Hematopoietic multipotent progenitor cell treated with erythropoietin and hydrocortisone succinate and interleukin-3 and kit ligand, for 17 days (in vitro differentiated cells): ENCODE measurements around the gene INPP5A.

Experiments used
- DNase-seq: peaks from one replicate; pipeline ENCODE4 v3.0.0-alpha.2; 2015; ENCODE audit warnings: low spot score

INPP5A gene

GRCh38 chr10:132536241-132536876, 1.2 kb upstream of the INPP5A start:
- DNase-seq: peak; percentile 9

DNA sequence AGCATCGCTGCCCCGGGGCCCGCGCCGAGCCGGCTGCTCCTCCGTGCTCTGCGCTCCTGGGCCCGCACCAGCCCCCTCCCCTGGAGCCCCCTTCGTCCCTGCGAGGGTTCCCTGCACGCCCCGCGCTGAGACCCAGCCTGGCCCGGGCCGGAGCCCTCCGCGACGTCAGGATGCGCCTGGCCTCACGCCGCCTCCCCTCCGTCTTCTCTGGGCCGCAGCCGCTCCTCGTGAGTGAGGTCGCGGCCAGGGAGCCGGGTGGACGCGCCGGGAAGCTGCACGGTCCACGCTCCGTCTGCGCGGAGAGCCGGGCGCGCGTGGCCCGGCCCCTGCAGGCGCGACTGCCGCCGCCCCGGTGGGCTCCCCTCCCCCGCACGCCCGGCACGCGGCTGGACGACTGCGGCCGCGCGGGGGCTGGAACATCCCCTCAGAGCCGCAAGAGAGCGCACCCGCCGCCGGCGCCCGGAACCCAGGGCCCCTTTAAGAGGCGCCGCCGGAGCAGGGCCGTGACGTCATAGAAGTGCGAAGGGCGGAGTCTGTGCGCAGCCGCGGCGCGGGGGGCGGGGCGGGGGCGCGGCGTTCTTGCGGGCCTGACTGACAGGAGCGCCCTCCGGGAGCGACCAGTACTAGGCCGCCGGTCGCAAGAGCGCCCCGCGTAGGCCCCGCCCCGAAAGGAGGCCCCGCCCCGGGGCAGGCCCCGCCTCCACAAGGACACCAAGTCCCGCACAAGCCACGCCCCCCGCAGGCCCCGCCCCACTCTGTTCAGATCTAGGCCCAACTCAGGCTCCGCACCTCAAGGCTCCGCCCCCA, 507 bp upstream of the INPP5A start:
- DNase-seq: peak; percentile 98

- peak; percentile 13 for DNase-seq
These were observed 623 bp downstream of the INPP5A start for GRCh38 chr10:132538031-132538789.

DNA sequence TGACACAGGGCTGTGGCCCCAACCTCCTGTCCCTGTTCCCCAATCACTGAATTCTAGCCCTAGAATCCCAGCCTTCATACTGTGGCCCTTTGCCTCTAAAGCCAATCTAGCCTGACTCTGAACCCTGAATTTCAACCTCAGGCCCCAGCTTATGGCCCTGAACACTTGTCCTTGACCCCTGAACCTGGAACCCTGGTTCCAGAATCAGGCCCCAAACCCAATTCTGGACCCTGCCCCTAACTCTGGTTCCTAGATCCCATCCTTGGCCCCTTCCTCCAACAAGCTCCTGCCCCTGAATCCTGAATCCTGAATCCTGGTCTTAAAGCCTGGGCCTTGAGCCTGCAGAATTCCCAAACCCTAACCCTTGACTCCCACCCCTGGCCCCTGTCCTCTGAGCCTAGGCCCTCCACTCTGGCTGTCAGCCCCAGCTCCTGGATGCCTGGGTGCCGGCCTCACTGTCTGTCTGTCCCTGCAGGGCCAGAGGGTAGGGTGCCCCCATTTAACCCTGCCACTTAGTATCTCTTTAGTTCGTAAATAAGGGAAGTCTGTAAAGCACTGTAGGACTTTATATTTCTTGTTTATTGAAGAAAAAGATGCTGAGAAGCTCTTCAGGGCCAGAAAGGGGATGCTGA, 1.3 kb downstream of the INPP5A start:
- no peak for DNase-seq

- DNase-seq: no peak
These were observed 1.8 kb downstream of the INPP5A start for GRCh38 chr10:132539431-132539839.

GRCh38 chr10:132539894-132540293, 2.3 kb downstream of the INPP5A start:
- no peak for DNase-seq

DNA sequence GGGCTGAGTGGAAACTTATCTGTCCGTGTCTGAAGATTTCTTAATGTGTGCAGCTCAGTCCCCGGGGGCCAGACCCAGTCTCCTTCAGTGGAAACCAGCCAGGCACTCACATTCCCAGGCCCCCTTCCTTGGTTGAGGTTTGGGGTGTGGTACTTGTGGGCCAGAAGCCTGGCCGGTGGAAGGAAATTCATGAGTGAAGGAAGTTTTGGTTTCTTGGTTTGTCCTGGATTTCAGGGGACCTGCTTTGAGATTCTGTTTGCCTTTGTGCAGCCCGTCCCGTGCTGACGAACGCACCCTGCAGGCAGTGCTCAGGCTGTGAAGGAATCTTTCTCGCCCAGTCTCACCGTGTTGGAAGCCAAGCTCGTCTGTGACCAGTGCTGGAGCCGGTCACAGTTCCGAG, 2.9 kb downstream of the INPP5A start:
- DNase-seq: no peak

DNA sequence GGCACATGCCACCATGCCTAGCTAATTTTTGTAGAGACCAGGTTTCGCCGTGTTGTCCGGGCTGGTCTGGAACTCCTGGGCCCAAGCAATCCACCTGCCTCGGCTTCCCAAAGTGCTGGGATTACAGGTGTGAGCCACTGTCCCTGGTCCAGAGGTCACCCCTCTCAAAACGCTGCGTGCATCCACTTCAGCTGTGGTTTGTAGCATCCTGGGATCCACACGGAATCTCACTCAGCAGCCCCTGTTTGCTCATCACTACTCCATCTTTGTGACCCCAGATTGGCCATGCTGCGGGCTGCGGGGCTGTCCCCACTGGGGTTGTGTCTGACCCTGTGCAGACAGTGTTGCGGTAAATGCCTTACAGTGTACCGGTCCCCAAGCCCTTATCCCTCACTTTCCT, 3.5 kb downstream of the INPP5A start:
- DNase-seq: no peak

GRCh38 chr10:132541601-132542011, 4.0 kb downstream of the INPP5A start:
- no peak for DNase-seq

DNA sequence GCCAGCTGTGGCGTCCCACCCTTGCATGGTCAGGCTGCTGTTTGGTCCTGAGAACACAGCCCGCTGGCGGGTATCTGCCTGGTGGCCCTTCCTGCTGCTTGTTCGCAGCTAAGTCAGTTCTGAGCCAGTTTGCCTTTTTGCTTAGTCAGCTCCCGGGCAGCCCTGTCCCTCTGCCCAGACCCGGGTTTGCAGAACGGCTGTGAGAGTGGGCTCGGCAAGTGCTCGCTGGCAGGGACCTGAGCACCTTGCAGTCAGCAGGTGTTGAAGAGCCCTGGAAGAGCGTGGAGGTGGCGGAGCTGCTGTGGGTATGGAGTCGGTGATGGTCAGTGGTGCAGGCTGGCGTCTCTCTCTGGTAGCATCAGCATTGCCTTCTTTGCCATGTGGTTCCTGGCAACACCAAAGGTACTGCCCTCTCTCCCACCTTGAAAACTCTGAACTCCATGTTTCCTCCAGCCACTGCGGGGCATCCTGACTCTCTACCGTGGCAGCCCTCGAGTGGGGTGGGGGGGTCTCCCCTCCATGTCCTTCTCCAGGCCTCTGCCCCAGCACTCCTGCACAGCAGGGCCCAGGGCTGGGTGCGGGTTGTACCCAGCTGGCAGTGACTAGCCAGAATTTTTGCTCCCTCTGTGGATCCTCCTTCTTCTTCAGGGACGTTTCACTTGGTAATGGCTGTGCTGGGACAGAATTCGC, 4.6 kb downstream of the INPP5A start:
- no peak for DNase-seq

DNA sequence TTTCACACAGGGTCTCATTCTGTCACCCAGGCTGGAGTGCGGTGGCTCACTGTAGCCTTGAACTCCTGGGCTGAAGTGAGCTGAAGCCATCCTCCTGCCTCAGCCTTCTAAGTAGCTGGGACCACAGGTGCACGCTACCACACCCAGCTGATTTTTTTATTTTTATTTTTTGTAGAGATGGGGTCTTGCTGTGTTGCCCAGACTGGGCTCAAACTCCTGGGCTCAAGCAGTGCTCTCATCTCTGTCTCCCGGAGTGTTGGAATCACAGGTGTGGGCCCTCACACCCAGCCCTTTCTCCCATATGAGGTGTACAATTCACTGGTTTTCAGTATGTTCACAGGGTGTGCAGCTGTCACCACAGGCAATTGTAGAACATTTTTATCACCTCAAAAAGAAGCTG, 5.2 kb downstream of the INPP5A start:
- DNase-seq: no peak

GRCh38 chr10:132543916-132544743, 6.5 kb downstream of the INPP5A start:
- DNase-seq: no peak

- no peak for DNase-seq
These were observed 7.4 kb downstream of the INPP5A start for GRCh38 chr10:132544744-132545658.

DNA sequence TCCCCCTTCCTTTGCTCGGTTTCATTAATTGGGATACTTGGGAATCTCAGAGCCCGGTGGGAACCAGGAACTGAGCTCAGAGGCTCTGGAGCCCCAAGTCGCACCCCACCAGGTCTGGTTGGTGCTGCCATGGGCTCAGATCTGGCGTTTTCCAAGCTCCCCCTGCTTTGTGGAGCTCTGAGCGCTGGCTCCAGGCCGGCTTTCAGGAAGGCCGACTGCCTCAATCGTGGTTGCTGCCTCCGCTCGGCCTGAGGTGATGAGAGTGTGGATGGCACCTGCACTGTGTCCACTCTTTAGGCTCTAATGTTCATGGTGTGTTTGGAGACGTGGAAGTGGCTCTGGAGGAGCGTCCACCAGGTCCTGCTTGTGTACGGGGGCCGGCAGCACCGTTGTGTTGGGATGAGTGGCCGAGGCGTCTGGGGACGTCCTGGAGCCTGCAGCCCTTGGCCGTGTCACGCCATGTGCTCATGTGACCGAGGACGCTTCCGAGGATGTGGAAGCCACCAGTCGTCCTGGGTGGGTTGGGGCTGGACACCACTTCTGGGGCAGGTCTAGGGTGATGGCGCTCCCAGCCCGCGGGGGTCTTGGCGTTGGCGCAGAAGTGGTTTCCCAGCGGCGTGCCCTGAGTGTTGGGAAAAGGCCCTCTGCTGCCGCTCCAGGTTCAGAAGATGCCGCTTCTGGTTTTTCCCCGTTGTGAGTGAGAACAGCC, 8.2 kb downstream of the INPP5A start:
- DNase-seq: no peak

DNA sequence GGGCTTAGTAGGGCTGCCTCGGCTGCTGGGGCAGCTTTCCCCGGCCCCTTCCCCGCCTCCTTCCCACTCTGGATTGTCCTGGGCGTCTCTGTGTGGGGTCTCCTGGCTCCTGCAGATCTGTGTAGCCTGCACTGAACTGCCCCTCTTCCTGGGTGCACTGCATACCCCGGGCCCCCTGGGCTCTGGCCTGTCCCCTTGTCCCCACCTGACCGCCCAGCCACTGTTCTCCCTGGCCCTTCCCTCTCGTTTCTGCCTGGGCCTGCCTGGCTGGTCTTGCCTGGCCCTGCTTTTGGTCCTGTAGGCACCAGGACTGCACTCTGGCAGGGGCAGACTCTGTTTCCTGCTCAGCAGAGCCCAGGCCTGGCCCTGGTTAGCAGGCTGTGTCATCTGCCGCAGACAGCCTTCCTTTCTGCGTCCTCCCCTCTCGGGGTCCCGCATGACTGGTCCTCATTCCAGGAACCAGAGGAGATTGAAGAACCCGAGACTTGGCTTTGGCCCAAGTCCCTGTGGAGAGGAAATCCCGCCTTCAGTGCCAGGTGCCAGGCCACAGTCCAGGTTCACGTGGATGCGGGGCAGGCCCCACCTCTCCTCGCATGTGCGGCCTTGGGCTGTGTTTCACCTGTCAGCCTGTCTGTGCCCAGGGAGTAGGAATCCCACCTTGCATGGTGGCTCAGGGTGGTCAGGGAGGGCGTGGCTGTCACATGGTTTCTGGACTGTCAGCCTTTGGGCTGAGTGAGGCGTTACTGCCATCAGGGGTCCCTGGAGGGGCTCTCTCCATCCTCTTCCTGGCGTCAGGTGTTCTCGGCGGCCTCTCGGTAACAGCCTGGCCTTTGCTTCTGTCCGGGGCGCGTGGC, 9.2 kb downstream of the INPP5A start:
- no peak for DNase-seq

DNA sequence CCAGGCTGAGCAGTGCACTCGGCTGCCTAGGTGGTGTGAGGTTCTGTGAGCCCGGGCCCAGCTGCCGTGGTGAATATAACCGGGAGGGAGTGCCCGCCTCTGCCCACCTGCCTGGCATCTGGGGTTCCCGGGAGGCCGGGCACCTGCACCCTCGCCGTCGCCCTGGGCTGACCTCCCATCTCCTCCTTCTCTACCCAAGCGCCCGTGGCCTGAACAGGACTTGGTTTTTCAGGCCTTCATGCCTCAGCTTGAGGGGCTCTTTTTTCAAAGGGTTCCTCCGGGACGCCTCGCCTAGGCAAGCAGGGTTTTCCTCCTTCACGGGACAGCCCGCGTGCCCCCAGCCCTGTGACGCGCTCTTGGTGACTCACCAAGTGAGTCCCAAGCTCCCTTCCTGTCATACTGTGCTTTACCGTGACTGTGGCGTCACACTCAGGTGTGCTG, 9.9 kb downstream of the INPP5A start:
- no peak for DNase-seq

GRCh38 chr10:132548106-132548823, 10.7 kb downstream of the INPP5A start:
- DNase-seq: no peak

DNA sequence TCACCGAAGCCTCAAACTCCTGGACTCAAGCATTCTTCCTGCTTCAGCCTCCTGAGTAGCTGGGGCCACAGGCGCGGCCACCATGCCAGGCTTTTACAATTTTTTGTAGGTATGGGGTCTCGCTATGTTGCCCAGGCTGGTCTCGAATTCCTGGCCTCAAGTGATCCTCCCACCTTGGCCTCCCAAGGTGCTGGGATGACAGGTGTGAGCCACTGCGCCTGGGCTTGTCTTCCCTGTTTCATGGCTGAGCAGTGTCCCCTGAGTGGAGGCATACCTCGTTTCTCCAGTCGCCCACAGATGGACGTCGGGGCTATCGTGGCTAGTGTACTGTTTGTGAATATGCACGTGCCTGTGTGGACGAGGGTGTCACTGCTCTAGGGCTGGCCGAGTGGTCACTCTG, 11.3 kb downstream of the INPP5A start:
- no peak for DNase-seq
